ENCODE results near the gene KRTAP4-16. TPM values are rescaled to one million over a fixed set of nuclear protein-coding genes. Genes with fewer than 3 reads are reported as not detected.
"Not testable (repeated sequence)": the region's sequence is repeated elsewhere in the genome, so short reads cannot be mapped to it uniquely, and the experiment has no call there.

The KRTAP4-16 gene
- polyA plus RNA-seq (ENCODE audit: insufficient read length), result not detected

DNA sequence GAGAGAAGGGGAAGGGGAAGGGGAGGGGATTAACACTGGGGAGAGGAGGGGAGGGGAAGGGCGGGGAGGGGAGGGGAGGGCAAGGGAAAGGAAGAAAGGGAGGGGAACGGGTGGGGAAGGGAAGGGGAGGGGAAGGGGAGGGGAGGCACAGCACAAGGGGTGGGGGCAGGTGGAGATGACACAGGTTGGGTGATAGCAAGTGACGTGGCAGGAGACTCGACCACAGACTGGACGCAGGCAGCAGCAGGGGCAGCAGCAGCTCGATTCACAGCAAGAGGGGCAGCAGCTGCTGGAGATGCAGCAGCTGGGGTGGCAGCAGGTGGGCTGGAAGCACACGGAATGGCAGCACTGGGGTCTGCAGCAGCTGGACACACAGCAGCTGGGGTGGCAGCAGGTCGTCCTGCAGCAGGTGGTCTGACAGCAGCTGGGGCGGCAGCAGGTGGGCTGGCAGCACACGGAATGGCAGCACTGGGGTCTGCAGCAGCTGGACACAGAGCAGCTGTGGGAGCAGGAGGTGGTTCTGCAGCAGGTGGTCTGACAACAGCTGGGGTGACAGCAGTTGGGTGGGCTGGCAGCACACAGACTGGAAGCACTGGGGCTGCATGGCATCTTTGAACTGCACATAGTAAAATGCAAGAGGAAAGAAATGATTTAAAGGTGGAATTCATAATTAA is at the start of gene KRTAP4-16:
Gene KRTAP4-16 (minus strand): TSS at position 624 of the 674 bp plus-strand sequence. CDS start 0 bp downstream, at position 624.
- no peak for DNase-seq

DNA sequence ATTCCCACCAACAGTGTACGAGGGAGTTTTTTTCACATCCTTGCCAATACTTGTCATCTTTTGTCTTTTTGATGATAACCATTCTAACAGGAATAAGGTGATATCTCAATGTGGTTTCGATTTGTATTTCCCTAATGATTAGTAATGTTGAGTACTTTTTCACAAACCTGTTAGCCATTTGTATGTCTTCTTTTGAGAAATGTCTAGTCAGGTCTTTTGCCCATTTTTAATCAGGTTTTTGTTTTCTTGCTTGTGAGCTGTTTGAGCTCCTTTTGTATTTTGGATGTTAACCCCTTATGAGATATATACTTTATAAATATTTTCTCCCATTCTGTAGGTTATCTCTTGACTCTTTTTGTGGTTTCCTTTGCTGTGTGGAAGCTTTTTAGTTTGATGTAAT is 49.5 kb upstream of the KRTAP4-16 start:
- DNase-seq, result no peak

DNA sequence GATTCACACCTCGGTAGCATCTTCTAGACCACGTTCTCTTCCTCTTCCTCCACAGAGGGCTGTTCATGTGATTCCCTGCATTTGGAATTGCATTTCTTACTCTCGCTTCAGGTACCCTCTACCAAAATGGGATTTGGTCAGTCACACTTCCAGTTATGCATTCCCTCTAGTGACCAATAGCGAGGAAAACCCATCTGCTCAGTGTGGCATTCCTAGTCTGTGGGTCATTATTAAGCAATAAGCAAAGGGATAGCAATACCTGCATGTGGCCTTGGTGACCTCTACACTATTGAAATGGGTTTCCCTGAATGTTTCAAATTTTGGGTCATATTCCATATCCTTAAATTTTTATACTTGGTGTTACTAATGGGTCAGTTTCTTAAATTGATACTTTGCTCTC is 48.0 kb upstream of the KRTAP4-16 start:
- DNase-seq, result no peak

DNA sequence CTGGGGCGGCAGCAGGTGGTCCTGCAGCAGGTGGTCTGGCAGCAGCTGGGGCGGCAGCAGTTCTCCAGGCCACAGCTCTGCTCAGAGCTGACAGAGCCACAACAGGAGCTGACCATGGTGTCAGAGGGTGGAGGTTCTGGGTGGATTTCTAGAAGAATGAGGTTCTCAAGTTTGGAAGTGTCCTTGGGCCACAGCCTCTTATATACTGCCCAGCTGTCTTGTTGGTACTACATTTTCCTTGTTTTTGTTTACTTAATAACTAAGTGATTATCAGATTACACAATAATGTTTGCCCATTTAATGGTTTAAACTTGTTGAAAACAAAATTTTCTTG is 47.6 kb upstream of the KRTAP4-16 start, which contains the start of gene KRTAP4-5:
Gene KRTAP4-5 (minus strand): TSS at position 174 of the 334 bp plus-strand sequence. CDS start 58 bp downstream, at position 116.
- no peak for DNase-seq

DNA sequence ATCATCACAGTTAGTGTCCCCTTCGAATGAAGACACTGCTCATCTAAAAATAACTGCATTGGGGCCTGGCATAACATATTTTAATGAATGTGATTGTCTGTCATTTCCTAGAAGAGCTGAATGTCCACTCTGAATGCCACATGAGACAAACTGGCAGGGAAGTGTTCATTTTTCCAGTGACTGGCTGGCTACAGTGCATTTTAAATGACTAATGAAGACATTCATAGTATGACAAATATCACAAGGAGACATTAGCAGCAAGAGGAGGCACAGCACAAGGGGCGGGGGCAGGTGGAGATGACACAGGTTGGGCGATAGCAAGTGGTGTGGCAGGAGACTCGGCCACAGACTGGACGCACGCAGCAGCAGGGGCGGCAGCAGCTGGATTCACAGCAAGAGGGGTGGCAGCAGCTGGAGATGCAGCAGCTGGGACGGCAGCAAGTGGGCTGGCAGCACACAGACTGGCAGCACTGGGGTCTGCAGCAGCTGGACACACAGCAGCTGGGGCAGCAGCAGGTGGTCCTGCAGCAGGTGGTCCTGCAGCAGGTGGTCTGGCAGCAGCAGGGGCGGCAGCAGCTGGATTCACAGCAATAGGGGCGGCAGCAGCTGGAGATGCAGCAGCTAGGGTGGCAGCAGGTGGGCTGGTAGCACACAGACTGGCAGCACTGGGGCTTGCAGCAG is 47.1 kb upstream of the KRTAP4-16 start:
- not testable (repeated sequence) for DNase-seq

- no peak for DNase-seq
Measured at GRCh38 chr17:41147531-41148204, 45.7 kb upstream of the KRTAP4-16 start.

DNA sequence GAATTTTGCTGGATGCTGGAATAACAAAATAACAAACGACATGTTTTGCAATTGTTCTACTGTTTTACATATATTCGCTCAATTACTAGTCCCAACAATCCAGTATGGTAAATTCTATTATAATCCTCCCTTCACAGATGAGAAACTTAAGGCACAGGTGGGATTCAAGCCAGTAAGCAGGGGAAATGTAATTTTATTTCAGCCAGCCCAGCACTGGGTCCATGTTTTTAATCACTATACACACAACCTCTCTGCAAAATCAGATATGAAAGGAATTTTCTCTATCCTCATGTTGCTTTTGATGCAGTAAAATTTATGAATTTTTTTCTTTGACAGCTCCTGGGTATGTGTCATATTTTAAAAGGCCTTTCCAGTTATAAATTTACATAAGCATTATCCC is 43.3 kb upstream of the KRTAP4-16 start:
- DNase-seq, result no peak

DNA sequence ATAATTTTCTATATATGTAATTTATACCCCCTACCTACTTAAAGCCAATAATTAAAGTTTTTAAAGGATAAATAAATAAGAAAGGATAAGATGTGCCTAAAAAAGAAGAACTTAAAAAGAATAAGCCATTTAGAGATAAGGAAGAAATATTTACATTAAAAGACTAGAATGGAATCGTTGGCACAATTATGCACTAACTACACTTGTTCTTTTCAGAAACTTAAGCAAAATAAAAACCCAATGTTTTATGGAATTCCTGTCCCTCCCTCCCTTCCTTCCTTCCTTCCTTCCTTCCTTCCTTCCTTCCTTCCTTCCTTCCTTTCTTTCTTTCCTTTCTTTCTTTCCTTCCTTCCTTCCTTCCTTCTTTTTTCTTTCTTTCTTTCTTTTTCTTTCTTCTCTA is 42.8 kb upstream of the KRTAP4-16 start:
- no peak for DNase-seq

- no peak for DNase-seq
Measured at GRCh38 chr17:41141361-41141760, 39.4 kb upstream of the KRTAP4-16 start.

GRCh38 chr17:41140360-41141131 is 38.5 kb upstream of the KRTAP4-16 start, which contains the start of gene KRTAP4-6:
TSS of gene KRTAP4-6 (minus strand) at chr17:41140544. CDS start at chr17:41140487, 57 bp downstream.
- DNase-seq, result no peak

GRCh38 chr17:41139865-41140264 is 37.9 kb upstream of the KRTAP4-16 start:
- DNase-seq, result not testable (repeated sequence)

DNA sequence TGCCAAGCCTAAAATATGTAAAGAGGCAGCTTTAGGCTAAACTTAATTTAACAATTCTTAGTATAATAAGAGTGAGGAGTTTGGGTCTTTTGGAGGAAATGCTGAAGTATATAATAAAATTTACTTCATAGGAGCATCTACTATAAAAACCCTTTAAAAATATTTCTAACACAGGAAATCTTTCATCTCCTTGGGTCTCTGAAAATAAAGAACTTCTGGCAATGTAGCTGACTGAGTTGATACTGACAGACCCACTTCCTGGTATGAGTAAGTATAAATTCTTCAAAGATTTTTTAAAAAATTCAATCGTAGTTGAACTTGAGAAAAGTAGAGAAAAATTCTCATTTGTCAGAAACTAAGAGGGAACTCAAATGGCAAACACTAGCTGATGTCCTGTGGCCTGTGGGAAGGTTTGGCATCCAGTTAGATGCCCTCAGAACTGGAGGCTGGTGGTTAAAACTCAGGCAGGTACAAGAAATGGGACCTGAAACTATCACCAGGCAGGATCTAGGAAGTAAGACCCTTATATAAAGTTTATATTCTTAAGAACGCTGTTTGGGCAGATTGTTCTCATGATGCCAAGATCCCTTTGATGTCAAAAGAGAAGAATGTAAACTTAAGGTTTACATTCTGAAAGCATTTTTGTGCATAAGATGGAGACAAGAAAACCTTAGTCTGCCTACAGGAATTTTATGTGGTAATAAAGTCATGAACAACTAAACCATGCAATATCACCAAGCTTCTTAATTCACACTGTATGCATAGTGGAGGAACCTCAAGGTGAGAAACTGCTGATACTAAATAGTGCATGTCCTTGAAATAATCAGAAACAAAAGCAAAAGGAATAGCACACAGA is 32.1 kb upstream of the KRTAP4-16 start:
- DNase-seq, result no peak

- no peak for DNase-seq
Measured at GRCh38 chr17:41131979-41132378, 30.0 kb upstream of the KRTAP4-16 start.

GRCh38 chr17:41127371-41127770 is 25.4 kb upstream of the KRTAP4-16 start:
- no peak for DNase-seq

DNA sequence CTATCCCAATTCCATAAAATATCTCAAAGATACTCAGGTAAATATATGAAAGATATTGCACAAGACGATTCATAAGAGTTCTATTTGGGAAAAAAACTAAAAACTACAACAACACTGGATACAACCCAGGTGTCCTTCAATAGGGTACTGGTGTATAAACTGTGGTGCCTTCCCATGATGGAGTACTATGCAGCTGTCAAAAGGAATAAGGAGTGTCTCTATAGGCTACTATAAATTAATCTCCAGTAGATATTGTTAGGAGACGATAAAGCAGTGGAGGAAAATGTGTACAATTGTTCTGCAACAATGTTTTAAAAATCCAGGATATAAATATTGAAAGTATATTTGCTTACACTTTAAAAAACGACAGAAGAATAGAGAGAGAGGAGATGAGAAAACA is 24.4 kb upstream of the KRTAP4-16 start:
- DNase-seq, result no peak

DNA sequence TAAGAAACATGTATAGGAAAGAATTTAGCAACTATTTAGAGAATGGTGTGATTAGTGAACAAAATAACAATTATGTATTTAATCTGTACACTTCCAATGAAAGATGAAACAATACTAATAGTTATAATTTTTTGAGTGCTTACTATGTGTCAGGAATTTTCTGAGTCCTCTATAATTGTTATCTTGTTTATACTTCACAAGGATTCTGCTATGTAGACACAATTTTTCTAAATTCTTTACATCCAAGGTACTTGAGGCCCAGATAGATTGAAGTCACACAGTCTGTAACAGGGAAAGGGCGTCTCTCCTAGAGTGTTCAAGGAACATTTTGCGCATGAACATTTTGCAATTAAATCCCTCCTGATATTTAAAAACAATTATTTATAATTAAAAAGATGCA is 23.1 kb upstream of the KRTAP4-16 start:
- DNase-seq, result no peak

- not testable (repeated sequence) for DNase-seq
Measured at GRCh38 chr17:41123991-41124371, 22.0 kb upstream of the KRTAP4-16 start, which contains the start of gene KRTAP4-12. TSS of gene KRTAP4-12 (minus strand) at chr17:41124182. CDS start at chr17:41124122, 60 bp downstream.

DNA sequence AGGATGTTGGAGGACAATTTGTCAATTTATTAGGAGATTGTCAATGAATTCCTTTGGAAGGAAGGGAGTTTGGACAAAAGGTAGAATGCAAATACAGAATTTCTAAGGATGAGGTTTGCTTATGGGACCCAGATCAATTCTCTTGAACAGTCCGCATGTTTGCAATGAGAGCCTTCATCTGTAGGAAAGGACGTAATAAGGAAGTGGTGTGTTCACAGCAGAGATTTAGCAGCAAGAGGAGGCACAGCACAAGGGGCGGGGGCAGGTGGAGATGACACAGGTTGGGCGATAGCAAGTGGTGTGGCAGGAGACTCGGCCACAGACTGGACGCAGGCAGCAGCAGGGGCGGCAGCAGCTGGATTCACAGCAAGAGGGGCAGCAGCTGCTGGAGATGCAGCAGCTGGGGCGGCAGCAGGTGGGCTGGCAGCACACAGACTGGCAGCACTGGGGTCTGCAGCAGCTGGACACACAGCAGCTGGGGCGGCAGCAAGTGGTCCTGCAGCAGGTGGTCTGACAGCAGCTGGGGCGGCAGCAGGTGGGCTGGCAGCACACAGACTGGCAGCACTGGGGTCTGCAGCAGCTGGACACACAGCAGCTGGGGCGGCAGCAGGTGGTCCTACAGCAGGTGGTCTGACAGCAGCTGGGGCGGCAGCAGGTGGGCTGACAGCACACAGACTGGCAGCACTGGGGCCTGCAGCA is 21.4 kb upstream of the KRTAP4-16 start:
- DNase-seq, result not testable (repeated sequence)

DNA sequence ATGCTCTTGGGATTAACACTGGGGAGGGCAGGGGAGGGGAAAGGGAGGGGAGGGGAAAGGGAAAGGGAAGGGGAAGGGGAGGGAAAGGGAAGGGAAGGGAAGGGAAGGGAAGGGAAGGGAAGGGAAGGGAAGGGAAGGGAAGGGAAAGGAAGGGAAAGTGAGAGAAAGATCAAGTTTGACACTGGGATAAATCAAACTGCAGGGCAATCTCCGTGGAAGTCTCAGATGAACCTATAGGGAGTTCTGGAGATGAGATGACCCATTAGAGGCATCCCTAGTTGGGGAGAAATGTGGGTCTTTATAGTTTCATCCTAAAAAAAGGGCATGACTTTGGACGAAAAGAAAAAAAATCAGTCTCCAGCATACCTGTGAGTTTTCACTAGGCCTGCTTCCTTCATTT is 19.7 kb upstream of the KRTAP4-16 start:
- DNase-seq, result no peak
